Measurements from ENCODE around the gene ZSCAN10. TPM values are rescaled to one million over a fixed set of nuclear protein-coding genes. Genes with fewer than 3 reads are reported as not detected.

Gene ZSCAN10
- polyA plus RNA-seq, 1 experiment: not detected

GRCh38 chr16:3134338-3135125 lies 35.4 kb upstream of the ZSCAN10 start, which contains the start of gene ZNF213:
Gene ZNF213, plus strand, starts transcription at chr16:3135029. Its CDS starts 2,252 bp downstream, at chr16:3137281.
- ChIA-PET POLR2A (interaction anchor here (0.6 to 0.9 kb wide), 4 partner anchors 16 to 132 kb away, joined by 3 to 6 read pairs (median 4); no protein-coding TSS in a partner anchor), CTCF (interaction anchor here (0.8 to 2.0 kb wide), 8 partner anchors 15 to 76 kb away, joined by 3 to 16 read pairs (median 3); partner anchors contain the start of gene ZNF205)
- TF ChIP-seq CTCF (IDR thresholded peaks at IDR 0.05; ENCODE audit: insufficient read depth, low read depth, low read length): no peak
- no peaks in the 10 kb centered on the region for H3K27me3 ChIP-seq (ENCODE audit: control insufficient read depth, insufficient read depth, low read length)
- peak within 1 kb of the TSS; percentile 99 for H3K4me3 ChIP-seq (ENCODE audit: low read depth, low read length)
- DNase-seq (ENCODE audit: low read depth): peak; percentile 95
- H3K36me3 ChIP-seq (ENCODE audit: control insufficient read depth, insufficient read depth, low read length): peaks cover 9% of the 10 kb centered on the region

- POLR2A ChIA-PET: no interaction called here
These were observed 34.8 kb upstream of the ZSCAN10 start for GRCh38 chr16:3133844-3134243.

GRCh38 chr16:3131755-3132377 lies 32.8 kb upstream of the ZSCAN10 start:
- H3K36me3 ChIP-seq (ENCODE audit: control insufficient read depth, insufficient read depth, low read length): peaks cover 6% of the 10 kb centered on the region
- DNase-seq (ENCODE audit: low read depth): no peak
- TF ChIP-seq CTCF (IDR thresholded peaks at IDR 0.05; ENCODE audit: insufficient read depth, low read depth, low read length): peak; percentile 62
- H3K4me3 ChIP-seq (ENCODE audit: low read depth, low read length): no peak overlapping the region
- POLR2A ChIA-PET: no interaction called here
- CTCF ChIA-PET: interaction anchor here (0.6 to 2.1 kb wide), 14 partner anchors 8 to 128 kb away, joined by 3 to 15 read pairs (median 3); no protein-coding TSS in a partner anchor
- no peaks in the 10 kb centered on the region for H3K27me3 ChIP-seq (ENCODE audit: control insufficient read depth, insufficient read depth, low read length)

More at GRCh38 chr16:3133844-3134243, 34.8 kb upstream of the ZSCAN10 start:
- TF ChIP-seq CTCF (IDR thresholded peaks at IDR 0.05; ENCODE audit: insufficient read depth, low read depth, low read length): no peak
- Histone ChIP-seq H3K36me3 (ENCODE audit: control insufficient read depth, insufficient read depth, low read length) (peaks cover 9% of the 10 kb centered on the region), H3K27me3 (ENCODE audit: control insufficient read depth, insufficient read depth, low read length) (no peaks in the 10 kb centered on the region), H3K4me3 (ENCODE audit: low read depth, low read length) (peak overlapping the region; percentile 99)
- CTCF ChIA-PET: interaction anchor here (0.8 to 2.0 kb wide), 5 partner anchors 16 to 75 kb away, joined by 3 to 16 read pairs (median 3); no protein-coding TSS in a partner anchor
- DNase-seq (ENCODE audit: low read depth): no peak

GRCh38 chr16:3129137-3130131 lies 30.3 kb upstream of the ZSCAN10 start:
- Histone ChIP-seq H3K4me3 (ENCODE audit: low read depth, low read length) (no peak overlapping the region), H3K36me3 (ENCODE audit: control insufficient read depth, insufficient read depth, low read length) (peaks cover 7% of the 10 kb centered on the region), H3K27me3 (ENCODE audit: control insufficient read depth, insufficient read depth, low read length) (no peaks in the 10 kb centered on the region)
- POLR2A ChIA-PET: interaction anchor here (0.6 to 1.0 kb wide), 2 partner anchors 98 to 981 kb away, joined by 3 read pairs; no protein-coding TSS in a partner anchor
- no peak for DNase-seq (ENCODE audit: low read depth)
- CTCF ChIA-PET: interaction anchor here (0.6 to 6.6 kb wide), 38 partner anchors 9 to 1548 kb away, joined by 3 to 57 read pairs (median 5); partner anchors contain the start of genes HCFC1R1, THOC6, TNFRSF12A and ZSCAN10
- TF ChIP-seq CTCF (IDR thresholded peaks at IDR 0.05; ENCODE audit: insufficient read depth, low read depth, low read length): peak; percentile 92

Measured in BJ (cell line).